ENCODE results near the gene TENM3. TPM values are rescaled to one million over a fixed set of nuclear protein-coding genes. Genes with fewer than 3 reads are reported as not detected.

Gene TENM3
- total RNA-seq, 1 donor from 2014 or later = 11.0 TPM

DNA sequence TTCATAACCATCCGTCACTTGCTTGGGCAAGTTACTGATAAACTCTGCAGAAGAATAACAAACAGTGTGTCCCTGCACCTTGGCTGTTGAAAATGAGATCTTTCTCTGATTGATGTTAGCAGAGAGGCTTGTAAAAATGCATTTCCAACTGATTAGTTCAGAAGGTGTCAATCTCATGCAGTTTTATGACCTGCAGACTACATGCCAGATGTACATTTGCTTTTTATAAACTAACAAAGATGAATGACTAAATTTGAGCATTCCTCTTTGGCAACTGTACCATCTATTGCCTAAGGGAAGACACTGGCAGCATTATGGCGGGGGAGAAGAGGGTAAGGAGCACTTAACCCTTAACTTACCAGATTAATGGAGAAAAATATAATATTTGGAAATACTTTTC, 481.2 kb downstream of the TENM3 start:
- no peak overlapping the region for H3K27ac ChIP-seq
- no peak for DNase-seq (ENCODE audit: extremely low spot score in 2 of 2)
- TF ChIP-seq, protein P1, sequence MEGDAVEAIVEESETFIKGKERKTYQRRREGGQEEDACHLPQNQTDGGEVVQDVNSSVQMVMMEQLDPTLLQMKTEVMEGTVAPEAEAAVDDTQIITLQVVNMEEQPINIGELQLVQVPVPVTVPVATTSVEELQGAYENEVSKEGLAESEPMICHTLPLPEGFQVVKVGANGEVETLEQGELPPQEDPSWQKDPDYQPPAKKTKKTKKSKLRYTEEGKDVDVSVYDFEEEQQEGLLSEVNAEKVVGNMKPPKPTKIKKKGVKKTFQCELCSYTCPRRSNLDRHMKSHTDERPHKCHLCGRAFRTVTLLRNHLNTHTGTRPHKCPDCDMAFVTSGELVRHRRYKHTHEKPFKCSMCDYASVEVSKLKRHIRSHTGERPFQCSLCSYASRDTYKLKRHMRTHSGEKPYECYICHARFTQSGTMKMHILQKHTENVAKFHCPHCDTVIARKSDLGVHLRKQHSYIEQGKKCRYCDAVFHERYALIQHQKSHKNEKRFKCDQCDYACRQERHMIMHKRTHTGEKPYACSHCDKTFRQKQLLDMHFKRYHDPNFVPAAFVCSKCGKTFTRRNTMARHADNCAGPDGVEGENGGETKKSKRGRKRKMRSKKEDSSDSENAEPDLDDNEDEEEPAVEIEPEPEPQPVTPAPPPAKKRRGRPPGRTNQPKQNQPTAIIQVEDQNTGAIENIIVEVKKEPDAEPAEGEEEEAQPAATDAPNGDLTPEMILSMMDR (IDR thresholded peaks at IDR 0.05) = no peak
- TF ChIP-seq POLR2AphosphoS5 (IDR thresholded peaks at IDR 0.05; ENCODE audit: insufficient read depth in 1 of 2, low read depth in 1 of 2) = no peak
- TF ChIP-seq POLR2A (IDR thresholded peaks at IDR 0.05) = no peak

DNA sequence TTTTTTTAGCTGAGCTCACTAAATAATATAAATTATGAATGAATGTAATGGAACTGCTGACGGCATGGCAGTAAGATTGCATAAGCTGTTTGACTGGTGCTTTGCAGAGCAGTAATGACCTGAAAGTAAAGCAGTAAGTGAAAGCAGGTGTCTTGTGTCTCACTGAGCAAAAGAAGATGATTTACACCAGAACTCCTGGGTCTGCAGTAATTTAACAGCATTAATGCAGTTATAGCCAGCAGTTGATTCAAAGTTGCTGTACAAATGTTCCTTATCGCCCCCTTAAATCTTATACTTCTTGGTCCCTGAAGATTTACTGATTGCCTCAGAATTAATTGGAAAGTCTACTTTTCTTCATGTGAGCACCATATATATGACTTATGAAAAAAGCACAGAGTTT, 486.3 kb downstream of the TENM3 start:
- H3K9me3 ChIP-seq = no peaks in the 10 kb centered on the region
- H3K27me3 ChIP-seq = no peaks in the 10 kb centered on the region
- H3K27ac ChIP-seq = no peak overlapping the region
- no peak for DNase-seq (ENCODE audit: extremely low spot score in 2 of 2)
- no peak for TF ChIP-seq POLR2AphosphoS5 (IDR thresholded peaks at IDR 0.05; ENCODE audit: insufficient read depth in 1 of 2, low read depth in 1 of 2)
- no peak for TF ChIP-seq POLR2A (IDR thresholded peaks at IDR 0.05)
- TF ChIP-seq, protein P1 (IDR thresholded peaks at IDR 0.05) = no peak
- no peaks in the 10 kb centered on the region for H3K36me3 ChIP-seq
- intact Hi-C loops (cut with DNase I) = no loop called here
- no peak overlapping the region for H3K4me3 ChIP-seq
- H3K4me1 ChIP-seq = peaks cover 1% of the 10 kb centered on the region

More for the DNA sequence above, 481.2 kb downstream of the TENM3 start:
- Histone ChIP-seq H3K4me1 (peaks cover 8% of the 10 kb centered on the region), H3K27me3 (no peaks in the 10 kb centered on the region), H3K9me3 (no peaks in the 10 kb centered on the region), H3K36me3 (no peaks in the 10 kb centered on the region), H3K4me3 (no peak overlapping the region)
- intact Hi-C loops (cut with DNase I) = no loop called here

DNA sequence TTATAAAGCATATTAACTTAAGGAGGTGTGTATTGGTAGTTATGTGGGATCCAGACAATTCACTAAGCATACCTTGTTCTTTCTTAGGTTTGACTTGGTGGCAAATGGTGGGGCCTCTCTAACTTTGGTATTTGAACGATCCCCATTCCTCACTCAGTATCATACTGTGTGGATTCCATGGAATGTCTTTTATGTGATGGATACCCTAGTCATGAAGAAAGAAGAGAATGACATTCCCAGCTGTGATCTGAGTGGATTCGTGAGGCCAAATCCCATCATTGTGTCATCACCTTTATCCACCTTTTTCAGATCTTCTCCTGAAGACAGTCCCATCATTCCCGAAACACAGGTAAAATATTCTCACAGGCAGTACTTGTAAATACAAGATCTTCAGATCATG, 487.6 kb downstream of the TENM3 start:
- H3K4me3 ChIP-seq = no peak overlapping the region
- DNase-seq (ENCODE audit: extremely low spot score in 2 of 2) = no peak
- H3K4me1 ChIP-seq = no peaks in the 10 kb centered on the region
- no peaks in the 10 kb centered on the region for H3K9me3 ChIP-seq
- no peak overlapping the region for H3K27ac ChIP-seq
- intact Hi-C loops (cut with DNase I) = no loop called here
- TF ChIP-seq, protein P1 (IDR thresholded peaks at IDR 0.05) = no peak
- TF ChIP-seq POLR2AphosphoS5 (IDR thresholded peaks at IDR 0.05; ENCODE audit: insufficient read depth in 1 of 2, low read depth in 1 of 2) (no peak), POLR2A (IDR thresholded peaks at IDR 0.05) (no peak)
- no peaks in the 10 kb centered on the region for H3K36me3 ChIP-seq
- no peaks in the 10 kb centered on the region for H3K27me3 ChIP-seq

DNA sequence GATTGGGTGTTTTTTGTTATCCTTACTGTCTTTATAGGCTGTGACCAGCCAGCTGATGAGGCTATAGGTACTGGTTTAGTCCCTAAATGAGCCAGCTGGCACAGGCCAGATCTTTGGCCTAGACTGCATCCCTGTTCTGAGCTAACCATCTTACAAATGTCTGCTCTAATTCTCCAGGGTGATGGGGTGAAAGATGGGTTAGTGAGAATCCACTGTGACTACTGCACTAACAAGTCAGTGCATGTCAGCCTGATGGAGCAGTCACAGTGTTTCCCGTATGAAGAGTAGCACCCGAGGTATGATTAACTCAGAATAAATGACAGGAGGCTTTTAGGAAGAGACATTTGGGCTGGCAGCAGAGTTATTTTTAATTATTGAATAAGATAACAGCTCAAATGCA, 493.0 kb downstream of the TENM3 start:
- Histone ChIP-seq H3K27ac (no peak overlapping the region), H3K9me3 (no peaks in the 10 kb centered on the region), H3K27me3 (no peaks in the 10 kb centered on the region), H3K36me3 (no peaks in the 10 kb centered on the region), H3K4me1 (peaks cover 11% of the 10 kb centered on the region), H3K4me3 (no peak overlapping the region)
- DNase-seq (ENCODE audit: extremely low spot score in 2 of 2) = no peak
- intact Hi-C loops (cut with DNase I) = no loop called here
- TF ChIP-seq, protein P1 (IDR thresholded peaks at IDR 0.05) = no peak
- TF ChIP-seq POLR2AphosphoS5 (IDR thresholded peaks at IDR 0.05; ENCODE audit: insufficient read depth in 1 of 2, low read depth in 1 of 2) = no peak
- TF ChIP-seq POLR2A (IDR thresholded peaks at IDR 0.05) = no peak

DNA sequence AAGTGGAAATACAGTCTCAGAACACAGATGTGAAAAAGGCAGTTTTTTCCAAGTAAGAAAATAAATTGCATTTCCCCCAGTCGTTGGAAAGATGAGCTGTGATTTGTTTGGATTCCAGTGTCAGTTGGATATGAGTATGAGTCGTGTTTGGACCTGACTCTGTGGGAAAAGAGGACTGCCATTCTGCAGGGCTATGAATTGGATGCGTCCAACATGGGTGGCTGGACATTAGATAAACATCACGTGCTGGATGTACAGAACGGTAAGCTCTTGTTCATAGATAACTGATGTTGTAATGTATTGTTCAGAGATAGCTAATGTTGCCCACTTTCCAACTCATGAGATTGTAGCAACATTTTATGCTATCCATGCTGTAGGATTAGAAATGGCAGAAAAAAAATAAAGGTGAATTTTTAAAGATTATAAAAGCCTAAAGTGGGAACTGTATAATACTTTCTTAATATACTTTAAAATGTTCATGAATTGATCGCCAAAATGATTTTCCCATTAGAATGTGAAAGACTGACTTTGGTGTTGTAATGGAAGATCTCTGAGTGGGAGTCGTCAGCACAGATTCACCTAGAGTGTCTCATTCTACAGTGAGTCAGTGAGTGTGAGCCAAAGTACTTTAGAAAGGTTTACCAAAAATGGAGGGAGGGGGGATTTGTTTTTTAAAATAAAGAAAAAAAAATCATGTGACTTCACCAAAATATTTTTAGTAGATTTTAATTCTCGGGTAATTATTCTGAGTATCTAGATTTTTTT, 495.3 kb downstream of the TENM3 start:
- Histone ChIP-seq H3K4me3 (no peak overlapping the region), H3K27ac (no peak overlapping the region), H3K27me3 (no peaks in the 10 kb centered on the region), H3K9me3 (no peaks in the 10 kb centered on the region), H3K4me1 (peaks cover 11% of the 10 kb centered on the region), H3K36me3 (no peaks in the 10 kb centered on the region)
- no peak for TF ChIP-seq POLR2AphosphoS5 (IDR thresholded peaks at IDR 0.05; ENCODE audit: insufficient read depth in 1 of 2, low read depth in 1 of 2)
- TF ChIP-seq POLR2A (IDR thresholded peaks at IDR 0.05) = no peak
- TF ChIP-seq, protein P1 (IDR thresholded peaks at IDR 0.05) = no peak
- intact Hi-C loops (cut with DNase I) = no loop called here
- DNase-seq (ENCODE audit: extremely low spot score in 2 of 2) = no peak

Measured in vagina (tissue), 2 donors.